ENCODE measurements around the gene WDR77.

The WDR77 gene

GRCh38 chr1:111448918-111449702, at the start of gene WDR77, which contains the start of gene ATP5PB:
Gene WDR77 (minus strand): TSS chr1:111449256. CDS start chr1:111449169, 87 bp downstream.
Gene ATP5PB (plus strand): TSS chr1:111449464. CDS start chr1:111449542, 78 bp downstream.
- DNase-seq = peak; percentile 79 to 96

GRCh38 chr1:111497592-111497991, 48.5 kb upstream of the WDR77 start:
- no peak for DNase-seq

GRCh38 chr1:111496398-111496797, 47.3 kb upstream of the WDR77 start:
- no peak for DNase-seq

- DNase-seq = no peak
These were observed 42.0 kb upstream of the WDR77 start for GRCh38 chr1:111491070-111491469.

- no peak for DNase-seq
These were observed 41.2 kb upstream of the WDR77 start for GRCh38 chr1:111490220-111490619.

GRCh38 chr1:111489604-111490003, 40.5 kb upstream of the WDR77 start:
- no peak for DNase-seq

- DNase-seq = no peak
These were observed 39.6 kb upstream of the WDR77 start for GRCh38 chr1:111488669-111489068.

- DNase-seq = no peak
These were observed 38.1 kb upstream of the WDR77 start for GRCh38 chr1:111487133-111487532.

- no peak for DNase-seq
These were observed 37.4 kb upstream of the WDR77 start for GRCh38 chr1:111486431-111486830.

- no peak for DNase-seq
These were observed 35.5 kb upstream of the WDR77 start for GRCh38 chr1:111484391-111485026.

- DNase-seq = no peak
These were observed 34.8 kb upstream of the WDR77 start for GRCh38 chr1:111483876-111484275.

GRCh38 chr1:111483166-111483565, 34.1 kb upstream of the WDR77 start:
- DNase-seq = no peak

GRCh38 chr1:111481387-111482221, 32.5 kb upstream of the WDR77 start:
- DNase-seq = no peak

GRCh38 chr1:111480674-111481073, 31.6 kb upstream of the WDR77 start:
- DNase-seq = no peak

- DNase-seq = no peak
These were observed 27.8 kb upstream of the WDR77 start for GRCh38 chr1:111476761-111477309.

- no peak for DNase-seq
These were observed 27.2 kb upstream of the WDR77 start for GRCh38 chr1:111476214-111476613.

GRCh38 chr1:111475701-111476100, 26.6 kb upstream of the WDR77 start:
- DNase-seq = no peak

GRCh38 chr1:111474521-111474920, 25.5 kb upstream of the WDR77 start:
- DNase-seq = no peak

GRCh38 chr1:111474106-111474505, 25.1 kb upstream of the WDR77 start:
- DNase-seq = no peak

GRCh38 chr1:111471538-111471937, 22.5 kb upstream of the WDR77 start:
- no peak for DNase-seq

- no peak for DNase-seq
These were observed 22.0 kb upstream of the WDR77 start for GRCh38 chr1:111471012-111471411.

- DNase-seq = no peak
These were observed 21.5 kb upstream of the WDR77 start for GRCh38 chr1:111470596-111470995.

GRCh38 chr1:111469539-111469938, 20.5 kb upstream of the WDR77 start:
- DNase-seq = no peak

All from cerebellar nuclear complex (tissue), 1 donor.